Measurements from ENCODE around the gene MPRIP. TPM values are rescaled to one million over a fixed set of nuclear protein-coding genes. Genes with fewer than 3 reads are reported as not detected.

MPRIP gene
- total and polyA plus RNA-seq, 2 of the 13 experiments (the other 11 are each of a cell fraction or from before 2014, with no cell fraction given) = 50.2 to 52.4 TPM

DNA sequence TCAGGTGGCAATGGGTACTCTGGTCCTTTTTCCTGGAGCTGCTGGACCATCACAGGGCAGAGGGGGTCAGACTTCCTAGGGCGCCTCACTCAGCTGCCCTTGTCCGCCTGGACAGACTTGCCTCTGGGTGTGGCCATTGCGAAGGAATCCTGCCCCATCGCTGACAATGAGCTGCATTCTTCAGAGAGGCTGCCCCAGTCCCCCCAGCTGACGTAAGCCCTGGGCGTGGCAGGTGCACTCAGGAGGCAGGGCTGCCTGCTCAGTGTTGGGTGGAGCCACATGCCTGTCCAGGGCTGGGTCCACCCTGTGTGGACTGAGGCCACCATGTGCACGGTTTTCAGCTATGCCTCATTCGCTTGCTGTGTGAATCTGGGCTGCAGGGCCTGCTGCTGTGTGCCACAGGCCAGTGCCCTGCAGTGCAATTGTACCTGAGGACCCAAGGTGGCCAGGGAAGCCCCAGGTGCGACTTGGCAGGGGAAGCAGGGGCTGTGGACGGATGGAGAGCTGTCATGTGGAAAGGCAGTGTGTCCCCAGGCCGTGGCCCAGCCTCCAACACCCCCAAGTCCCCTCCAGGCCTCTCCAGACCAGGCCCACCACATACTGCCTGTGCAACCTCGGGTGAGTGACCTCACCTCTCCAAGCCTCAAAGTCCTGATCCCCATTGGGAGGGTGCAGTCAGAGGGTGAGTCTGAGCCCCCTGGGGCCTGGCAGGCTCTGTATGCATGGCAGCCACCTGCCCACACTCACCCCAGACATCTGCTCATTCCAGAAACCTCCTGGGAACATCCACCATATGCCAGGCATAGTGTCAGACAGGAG is 14.0 kb upstream of the MPRIP start (continued):
- TF ChIP-seq THAP9 (CRISPR knock-in tag; IDR thresholded peaks at IDR 0.05; ENCODE audit: borderline replicate concordance) (peak; percentile 35; the same call in 1 of the 2 replicates), SAFB2 (CRISPR knock-in tag; IDR thresholded peaks at IDR 0.05; ENCODE audit: borderline replicate concordance, low read depth) (no peak), STAT5B (CRISPR knock-in tag; IDR thresholded peaks at IDR 0.05) (no peak), ZZZ3 (CRISPR knock-in tag; IDR thresholded peaks at IDR 0.05; ENCODE audit: borderline replicate concordance) (peak; percentile 86), TBX2 (CRISPR knock-in tag; IDR thresholded peaks at IDR 0.05; ENCODE audit: borderline replicate concordance) (peak; percentile 66; the same call in 1 of the 2 replicates), RXRB (CRISPR knock-in tag; IDR thresholded peaks at IDR 0.05; ENCODE audit: borderline replicate concordance) (peak; percentile 71; the same call in 1 of the 2 replicates), NR2F6 (IDR thresholded peaks at IDR 0.05) (no peak), NR2F6 (CRISPR knock-in tag; IDR thresholded peaks at IDR 0.05) (peak; percentile 72; the same call in 1 of the 2 replicates), ZNF501 (CRISPR knock-in tag; IDR thresholded peaks at IDR 0.05) (no peak), ZNF747 (CRISPR knock-in tag; IDR thresholded peaks at IDR 0.05; ENCODE audit: borderline replicate concordance) (peak; percentile 39; the same call in 1 of the 2 replicates), ZNF580 (CRISPR knock-in tag; IDR thresholded peaks at IDR 0.05; ENCODE audit: borderline replicate concordance, low read depth) (peak; percentile 64; the same call in 1 of the 2 replicates), ZFP37 (CRISPR knock-in tag; IDR thresholded peaks at IDR 0.05; ENCODE audit: borderline replicate concordance) (no peak), ZNF75D (CRISPR knock-in tag; IDR thresholded peaks at IDR 0.05; ENCODE audit: borderline replicate concordance) (no peak), GABPB1 (CRISPR knock-in tag; IDR thresholded peaks at IDR 0.05) (peak; percentile 53), ZNF850 (CRISPR knock-in tag; conservative IDR thresholded peaks at IDR 0.05) (no peak)
- TF ChIP-seq, protein P1, sequence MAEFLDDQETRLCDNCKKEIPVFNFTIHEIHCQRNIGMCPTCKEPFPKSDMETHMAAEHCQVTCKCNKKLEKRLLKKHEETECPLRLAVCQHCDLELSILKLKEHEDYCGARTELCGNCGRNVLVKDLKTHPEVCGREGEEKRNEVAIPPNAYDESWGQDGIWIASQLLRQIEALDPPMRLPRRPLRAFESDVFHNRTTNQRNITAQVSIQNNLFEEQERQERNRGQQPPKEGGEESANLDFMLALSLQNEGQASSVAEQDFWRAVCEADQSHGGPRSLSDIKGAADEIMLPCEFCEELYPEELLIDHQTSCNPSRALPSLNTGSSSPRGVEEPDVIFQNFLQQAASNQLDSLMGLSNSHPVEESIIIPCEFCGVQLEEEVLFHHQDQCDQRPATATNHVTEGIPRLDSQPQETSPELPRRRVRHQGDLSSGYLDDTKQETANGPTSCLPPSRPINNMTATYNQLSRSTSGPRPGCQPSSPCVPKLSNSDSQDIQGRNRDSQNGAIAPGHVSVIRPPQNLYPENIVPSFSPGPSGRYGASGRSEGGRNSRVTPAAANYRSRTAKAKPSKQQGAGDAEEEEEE (CRISPR knock-in tag; IDR thresholded peaks at IDR 0.05; ENCODE audit: borderline replicate concordance) = 0 out of 2 replicates have a peak, but pooled peaks have one; percentile 13
- TF ChIP-seq, protein P2, sequence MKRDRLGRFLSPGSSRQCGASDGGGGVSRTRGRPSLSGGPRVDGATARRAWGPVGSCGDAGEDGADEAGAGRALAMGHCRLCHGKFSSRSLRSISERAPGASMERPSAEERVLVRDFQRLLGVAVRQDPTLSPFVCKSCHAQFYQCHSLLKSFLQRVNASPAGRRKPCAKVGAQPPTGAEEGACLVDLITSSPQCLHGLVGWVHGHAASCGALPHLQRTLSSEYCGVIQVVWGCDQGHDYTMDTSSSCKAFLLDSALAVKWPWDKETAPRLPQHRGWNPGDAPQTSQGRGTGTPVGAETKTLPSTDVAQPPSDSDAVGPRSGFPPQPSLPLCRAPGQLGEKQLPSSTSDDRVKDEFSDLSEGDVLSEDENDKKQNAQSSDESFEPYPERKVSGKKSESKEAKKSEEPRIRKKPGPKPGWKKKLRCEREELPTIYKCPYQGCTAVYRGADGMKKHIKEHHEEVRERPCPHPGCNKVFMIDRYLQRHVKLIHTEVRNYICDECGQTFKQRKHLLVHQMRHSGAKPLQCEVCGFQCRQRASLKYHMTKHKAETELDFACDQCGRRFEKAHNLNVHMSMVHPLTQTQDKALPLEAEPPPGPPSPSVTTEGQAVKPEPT (CRISPR knock-in tag; IDR thresholded peaks at IDR 0.05; ENCODE audit: low read depth) = no peak
- TF ChIP-seq, protein P3, sequence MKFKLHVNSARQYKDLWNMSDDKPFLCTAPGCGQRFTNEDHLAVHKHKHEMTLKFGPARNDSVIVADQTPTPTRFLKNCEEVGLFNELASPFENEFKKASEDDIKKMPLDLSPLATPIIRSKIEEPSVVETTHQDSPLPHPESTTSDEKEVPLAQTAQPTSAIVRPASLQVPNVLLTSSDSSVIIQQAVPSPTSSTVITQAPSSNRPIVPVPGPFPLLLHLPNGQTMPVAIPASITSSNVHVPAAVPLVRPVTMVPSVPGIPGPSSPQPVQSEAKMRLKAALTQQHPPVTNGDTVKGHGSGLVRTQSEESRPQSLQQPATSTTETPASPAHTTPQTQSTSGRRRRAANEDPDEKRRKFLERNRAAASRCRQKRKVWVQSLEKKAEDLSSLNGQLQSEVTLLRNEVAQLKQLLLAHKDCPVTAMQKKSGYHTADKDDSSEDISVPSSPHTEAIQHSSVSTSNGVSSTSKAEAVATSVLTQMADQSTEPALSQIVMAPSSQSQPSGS (CRISPR knock-in tag; IDR thresholded peaks at IDR 0.05) = peak; percentile 89
- TF ChIP-seq, protein P4, sequence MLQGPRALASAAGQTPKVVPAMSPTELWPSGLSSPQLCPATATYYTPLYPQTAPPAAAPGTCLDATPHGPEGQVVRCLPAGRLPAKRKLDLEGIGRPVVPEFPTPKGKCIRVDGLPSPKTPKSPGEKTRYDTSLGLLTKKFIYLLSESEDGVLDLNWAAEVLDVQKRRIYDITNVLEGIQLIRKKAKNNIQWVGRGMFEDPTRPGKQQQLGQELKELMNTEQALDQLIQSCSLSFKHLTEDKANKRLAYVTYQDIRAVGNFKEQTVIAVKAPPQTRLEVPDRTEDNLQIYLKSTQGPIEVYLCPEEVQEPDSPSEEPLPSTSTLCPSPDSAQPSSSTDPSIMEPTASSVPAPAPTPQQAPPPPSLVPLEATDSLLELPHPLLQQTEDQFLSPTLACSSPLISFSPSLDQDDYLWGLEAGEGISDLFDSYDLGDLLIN (CRISPR knock-in tag; IDR thresholded peaks at IDR 0.05; ENCODE audit: borderline replicate concordance) = no peak
